NCI-H524 treated with DMSO at 0.1 percent for 48 hours (cell line): ENCODE data around the gene TPRN.

Source experiments
- DNase-seq: peaks from one replicate; lab custom pipeline; 2025; lab: John Stamatoyannopoulos, UW

The TPRN gene

DNA sequence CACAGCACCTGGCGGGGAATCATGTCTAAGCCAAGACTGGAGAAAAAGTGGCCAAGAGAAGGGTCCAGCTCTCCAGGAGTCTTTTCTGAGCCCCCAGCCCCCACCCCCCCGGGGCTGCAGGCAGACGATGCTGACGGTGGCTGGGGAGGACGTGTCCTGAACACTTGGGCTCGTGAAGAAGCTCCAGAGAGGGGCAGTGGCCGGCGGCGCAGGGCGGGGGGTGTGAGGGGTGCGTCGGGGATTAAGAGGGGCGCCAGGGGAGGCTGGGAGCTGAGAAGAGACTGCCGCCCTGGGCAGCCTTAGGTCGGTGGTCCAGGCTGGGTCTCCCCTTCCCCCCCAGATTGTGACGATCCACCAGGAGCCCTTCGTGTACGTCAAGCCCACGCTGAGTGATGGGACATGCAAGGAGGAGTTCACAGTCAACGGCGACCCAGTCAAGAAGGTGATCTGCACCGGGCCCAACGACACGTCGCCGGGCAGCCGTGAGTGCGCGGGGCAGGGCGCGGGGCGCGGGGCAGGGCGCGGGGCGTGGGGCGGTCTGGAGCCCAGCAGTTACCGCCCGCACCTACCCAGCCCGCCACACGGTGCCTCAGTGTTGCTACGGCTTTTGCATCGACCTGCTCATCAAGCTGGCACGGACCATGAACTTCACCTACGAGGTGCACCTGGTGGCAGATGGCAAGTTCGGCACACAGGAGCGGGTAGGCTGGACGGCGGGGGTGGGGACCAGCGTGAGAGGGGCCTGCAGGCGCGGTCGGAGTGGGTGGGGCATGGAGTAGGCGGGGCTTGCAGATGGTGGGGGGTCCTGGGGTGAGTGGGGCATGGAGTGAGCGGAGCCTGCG lies 39.6 kb downstream of the TPRN start:
- no peak for DNase-seq

DNA sequence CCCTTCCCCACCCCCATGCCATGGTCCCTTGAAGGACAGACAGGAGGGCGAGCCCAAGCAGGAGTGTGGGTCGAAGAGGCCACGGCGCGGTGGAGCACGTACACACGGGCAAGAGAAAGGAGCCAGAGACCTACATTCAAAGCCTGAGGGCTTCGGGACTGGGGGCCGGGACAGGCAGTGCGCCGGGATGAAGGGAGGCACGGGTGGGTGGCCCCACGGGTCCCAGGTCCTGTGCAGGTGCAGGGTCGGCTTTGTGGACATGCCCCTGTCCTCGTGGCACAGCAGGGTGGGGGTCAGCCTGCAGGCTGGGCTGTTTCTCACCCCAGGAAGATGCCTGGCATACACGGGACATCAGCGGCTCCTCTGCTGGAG lies 40.5 kb downstream of the TPRN start:
- DNase-seq, result no peak

DNA sequence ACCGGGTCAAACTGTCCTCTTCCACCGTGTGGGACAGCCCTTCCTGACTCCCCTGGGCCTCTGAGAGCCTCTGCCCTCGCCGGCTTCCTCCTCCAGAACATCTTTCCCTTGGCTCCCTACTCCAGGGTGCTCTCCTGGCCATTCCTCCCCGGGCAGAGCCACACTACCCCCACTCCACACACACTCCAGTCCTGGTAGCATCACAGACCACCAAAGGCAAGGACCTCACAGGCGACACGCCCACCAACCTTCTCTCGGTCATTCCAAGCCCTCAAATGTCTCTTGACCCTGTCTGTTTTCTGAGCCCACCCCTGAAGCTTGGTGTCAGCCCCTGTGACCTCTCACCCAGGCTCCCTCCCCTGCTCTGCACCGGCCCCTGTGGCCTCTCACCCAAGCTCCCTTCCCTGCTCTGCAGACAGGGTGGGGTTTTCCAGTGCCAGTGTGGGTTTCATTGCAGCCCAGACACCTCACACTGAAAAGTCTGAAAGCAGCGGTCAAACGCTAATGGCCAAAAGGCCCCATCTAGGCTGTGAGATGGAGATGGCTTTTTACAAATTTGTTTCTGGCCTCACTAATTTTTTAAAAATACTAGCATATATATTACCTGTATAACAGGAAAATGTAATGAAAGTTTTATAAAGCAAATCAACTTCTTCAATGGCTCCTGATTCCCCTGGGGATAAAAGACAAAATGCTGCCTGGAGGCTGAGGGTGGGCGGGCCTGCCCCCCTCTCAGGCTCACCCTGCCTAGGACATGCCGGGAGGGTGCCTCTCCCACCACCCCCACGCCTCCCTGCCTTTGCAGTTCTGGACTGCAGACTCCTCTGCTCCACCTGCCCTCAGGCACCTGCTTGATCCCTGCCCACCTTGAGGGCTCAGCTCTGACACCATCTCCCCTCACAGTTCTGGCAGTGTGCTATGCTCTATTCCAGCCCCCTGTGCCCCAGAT lies 41.2 kb downstream of the TPRN start:
- DNase-seq, result no peak

GRCh38 chr9:137158625-137159024 lies 41.9 kb downstream of the TPRN start:
- no peak for DNase-seq

GRCh38 chr9:137157618-137158415 lies 42.7 kb downstream of the TPRN start:
- no peak for DNase-seq

GRCh38 chr9:137156567-137157375 lies 43.8 kb downstream of the TPRN start:
- no peak for DNase-seq

DNA sequence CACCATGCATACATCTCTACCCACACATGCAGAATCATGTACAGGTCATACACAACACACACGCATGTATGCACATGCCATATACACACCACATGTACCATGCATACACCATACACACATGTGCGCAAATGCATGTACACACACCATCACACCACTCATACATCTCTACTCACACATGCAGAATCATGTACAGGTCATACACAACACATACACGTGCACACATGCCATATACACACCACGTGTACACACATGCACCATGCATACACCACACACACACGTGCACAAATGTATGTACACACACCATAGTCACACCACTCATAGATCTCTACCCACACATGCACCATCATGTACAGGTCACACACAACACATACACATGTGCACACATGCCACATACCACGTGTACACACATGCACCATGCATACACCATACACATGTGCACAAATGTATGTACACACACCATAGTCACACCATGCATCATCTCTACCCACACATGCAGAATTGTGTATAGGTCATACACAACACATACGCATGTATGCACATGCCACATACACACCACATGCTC lies 47.6 kb downstream of the TPRN start:
- DNase-seq, result no peak

DNA sequence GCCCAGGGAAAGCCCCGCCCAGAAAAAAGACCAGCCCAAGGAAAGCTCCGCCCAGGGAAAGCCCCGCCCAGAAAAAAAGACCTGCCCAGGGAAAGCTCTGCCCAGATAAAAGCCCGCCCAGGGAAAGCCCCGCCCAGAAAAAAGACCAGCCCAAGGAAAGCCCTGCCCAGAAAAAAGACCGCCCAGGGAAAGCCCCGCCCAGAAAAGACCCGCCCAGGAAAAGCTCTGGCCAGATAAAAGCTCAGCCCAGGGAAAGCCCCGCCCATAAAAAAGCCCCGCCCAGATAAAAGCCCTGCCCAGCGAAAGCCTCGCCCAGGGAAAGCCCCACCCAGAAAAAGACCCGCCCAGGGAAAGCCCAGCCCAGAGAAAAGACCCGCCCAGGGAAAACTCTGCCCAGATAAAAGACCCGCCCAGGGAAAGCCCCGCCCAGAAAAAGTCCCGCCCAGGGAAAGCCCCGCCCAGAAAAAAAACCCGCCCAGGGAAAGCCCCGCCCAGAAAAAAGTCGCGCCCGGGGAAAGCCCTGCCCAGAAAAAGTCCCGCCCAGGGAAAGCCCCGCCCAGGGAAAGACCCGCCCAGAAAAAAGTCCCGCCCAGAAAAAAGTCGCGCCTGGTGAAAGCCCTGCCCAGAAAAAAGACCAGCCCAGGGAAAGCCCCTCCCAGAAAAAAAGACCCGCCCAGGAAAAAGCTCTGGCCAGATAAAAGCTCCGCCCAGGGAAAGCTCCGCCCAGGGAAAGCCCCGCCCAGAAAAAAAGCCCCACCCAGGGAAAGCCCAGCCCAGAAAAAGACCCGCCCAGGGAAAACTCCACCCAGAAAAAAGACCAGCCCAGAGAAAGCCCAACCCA lies 49.7 kb downstream of the TPRN start:
- DNase-seq, result no peak

DNA sequence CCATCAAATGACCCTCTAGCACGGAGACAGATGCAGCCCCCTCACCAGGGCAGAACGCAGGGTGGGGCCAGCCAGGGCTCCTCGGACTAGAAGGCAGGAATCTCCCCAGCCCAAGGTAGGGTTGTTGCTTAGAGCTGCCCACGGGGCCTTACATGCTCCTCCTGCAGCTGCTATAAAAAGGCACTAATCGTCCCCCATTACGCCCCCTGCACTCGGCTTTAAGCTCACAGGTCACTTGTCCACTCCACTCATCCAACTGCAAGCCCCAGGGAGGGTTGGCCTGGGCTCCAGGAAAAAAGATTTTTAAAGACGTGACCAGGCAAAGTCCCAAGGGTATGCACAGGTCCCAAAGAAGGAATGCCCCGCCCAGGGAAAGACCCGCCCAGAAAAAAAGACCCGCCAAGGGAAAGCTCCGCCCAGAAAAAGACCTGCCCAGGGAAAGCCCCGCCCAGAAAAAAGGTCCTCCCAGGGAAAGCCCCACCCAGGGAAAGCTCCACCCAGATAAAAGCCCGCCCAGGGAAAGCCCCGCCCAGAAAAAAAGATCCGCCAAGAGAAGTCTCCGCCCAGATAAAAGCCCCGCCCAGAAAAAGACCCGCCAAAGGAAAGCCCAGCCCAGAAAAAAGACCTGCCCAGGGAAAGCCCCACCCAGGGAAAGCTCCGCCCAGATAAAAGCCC lies 50.5 kb downstream of the TPRN start:
- DNase-seq, result no peak

DNA sequence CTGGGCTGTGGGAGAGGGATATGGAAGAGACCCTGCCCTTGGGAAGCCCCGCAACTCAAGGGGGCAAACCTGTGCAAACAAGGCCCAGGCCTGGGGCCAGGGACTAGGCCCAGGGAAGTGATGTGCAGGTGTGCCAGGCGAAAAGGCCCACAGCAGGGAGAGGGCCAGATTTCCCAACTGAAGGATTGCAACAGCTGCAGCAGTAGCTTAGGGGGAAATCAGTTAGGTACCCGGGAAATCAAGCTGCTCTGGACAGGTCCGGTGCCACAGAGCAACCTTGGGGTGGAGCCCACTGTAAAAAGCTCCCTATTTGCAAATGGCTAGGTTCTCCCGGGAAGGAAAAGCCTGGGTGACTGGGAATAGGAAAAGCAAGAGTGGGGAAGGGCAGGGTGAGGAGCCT lies 51.2 kb downstream of the TPRN start:
- DNase-seq, result no peak

DNA sequence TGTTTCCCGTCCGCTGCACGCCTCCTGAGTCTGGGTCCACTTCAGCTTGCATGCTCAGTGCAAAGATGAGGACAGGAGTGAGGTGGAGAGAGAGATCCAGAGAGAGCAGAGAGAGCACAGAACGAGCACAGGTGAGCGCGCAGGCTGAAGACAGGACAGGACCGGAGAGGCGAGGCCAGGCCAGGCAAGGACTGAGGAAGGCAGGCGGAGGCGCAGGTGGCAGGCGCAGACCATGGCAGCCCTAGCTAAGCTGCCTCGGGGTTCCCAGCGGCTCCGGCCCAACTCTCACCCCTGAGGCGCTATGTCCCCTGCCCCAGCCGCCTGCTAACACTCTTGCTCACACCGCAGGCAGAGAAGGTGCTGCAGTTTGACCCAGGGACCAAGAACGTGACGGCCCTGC lies 51.9 kb downstream of the TPRN start:
- DNase-seq, result no peak

- no peak for DNase-seq
Observed at GRCh38 chr9:137148242-137148641, 52.3 kb downstream of the TPRN start.

DNA sequence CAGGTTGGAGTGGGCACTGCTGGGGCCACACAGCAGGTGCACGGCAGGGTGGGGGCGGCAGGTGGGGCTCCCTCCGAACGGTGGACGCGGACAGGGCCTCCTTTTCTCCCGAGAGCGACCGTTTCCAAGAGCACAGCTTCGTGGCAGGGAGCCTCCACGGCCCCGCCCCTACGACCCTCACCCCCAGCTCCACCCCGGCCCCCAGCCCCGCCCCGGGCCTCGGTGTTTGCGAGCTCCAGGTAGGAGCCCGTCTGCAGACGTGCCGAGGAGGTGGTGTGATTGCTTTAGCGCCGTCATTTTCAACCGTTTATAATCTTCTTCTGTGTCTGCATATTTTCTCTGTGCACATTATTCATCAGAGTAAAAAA lies 52.8 kb downstream of the TPRN start:
- no peak for DNase-seq

DNA sequence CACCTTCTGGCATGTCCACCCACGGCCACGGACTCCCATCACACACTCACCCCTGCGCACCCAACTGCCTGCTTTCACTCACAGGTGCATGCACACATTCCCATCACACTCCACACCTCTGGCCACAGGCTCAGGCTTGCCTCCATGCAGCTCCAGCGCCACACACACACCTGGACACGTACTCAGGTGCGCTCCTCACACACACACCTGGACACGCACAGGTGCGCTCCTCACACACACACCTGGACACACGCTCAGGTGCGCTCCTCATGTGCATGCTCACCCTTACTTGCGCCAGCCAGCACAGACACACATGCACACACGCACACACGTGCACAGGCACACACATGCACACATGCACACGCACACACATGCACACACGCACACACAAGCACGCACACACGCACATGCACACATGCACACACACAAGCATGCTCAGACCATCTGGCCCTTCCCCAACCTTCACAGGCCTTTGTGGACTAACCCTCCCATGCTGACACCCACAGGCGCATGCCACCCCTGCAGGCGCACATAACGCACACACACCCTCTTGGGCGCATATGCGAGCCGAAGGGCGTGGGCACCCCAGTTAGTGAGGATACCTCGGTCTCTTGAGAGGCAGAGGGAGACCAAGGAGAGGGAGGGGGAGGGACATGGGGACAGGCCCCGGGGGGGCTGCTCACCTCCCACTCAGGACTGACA lies 53.3 kb downstream of the TPRN start:
- DNase-seq, result no peak

DNA sequence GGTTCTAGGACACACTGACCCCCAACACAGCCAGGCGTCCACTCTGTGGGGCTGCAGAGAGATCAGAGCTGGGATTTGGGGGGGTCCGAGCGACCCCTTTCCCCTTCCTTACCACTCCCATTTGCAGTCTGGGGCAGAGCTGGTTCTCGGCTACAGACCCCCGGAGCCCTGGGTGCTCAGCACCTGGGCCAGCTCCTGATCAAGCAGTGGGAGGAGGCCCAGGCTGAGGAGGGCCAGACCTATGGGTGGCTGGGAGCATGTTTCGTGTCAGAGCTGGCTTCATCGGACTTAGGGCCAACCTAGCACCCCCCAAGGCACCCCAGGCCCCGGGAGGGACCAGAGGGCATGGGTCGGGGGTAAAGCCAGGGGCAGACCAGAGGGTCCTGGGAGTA lies 54.0 kb downstream of the TPRN start:
- DNase-seq, result no peak

DNA sequence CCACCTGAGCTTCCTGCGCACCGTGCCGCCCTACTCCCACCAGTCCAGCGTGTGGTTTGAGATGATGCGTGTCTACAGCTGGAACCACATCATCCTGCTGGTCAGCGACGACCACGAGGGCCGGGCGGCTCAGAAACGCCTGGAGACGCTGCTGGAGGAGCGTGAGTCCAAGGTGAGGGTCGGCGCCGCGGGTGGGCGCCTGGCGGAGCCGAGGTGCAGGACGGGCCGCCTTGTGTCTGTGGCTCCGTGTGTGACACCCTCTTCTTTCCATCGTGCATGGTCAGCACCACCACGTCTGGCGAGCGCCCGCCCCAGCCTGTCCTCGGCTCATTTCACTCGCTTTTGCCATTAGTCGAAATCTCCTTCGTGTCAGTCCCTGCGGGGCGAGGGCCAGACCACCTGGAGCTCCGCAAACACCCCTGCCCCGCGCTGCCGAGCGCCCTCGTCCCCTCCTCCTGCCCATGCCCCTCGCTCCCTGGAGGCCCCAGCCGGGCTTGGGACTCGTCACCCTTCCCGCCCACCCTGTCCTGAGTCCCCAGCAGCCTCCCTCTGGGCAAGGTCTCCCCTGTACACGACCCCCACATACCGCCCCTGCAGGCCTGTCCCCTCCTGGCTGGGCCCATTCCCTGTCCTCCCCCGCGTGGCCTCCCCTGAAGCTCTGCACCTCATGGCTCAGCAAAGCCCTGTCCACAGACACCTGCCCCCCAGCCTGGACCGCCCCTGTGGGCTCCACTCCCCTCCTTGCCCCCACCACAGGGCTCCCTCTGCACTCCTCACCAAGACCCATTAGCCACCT lies 54.6 kb downstream of the TPRN start:
- DNase-seq, result no peak

GRCh38 chr9:137143459-137143858 lies 57.1 kb downstream of the TPRN start:
- no peak for DNase-seq
